Body of pancreas (tissue), 4 donors: ENCODE results near the gene CDKAL1.

Experiments used
- POLR2A ChIP-seq, 3 donors: fragments of 450-650 bp; IDR thresholded peaks; one replicate each; pipeline ENCODE4 v1.6.1; 2016; ENCODE audit warnings: antibody characterized with exemption in 3 of 3, mild to moderate bottlenecking in 2 of 3
- TF ChIP-seq, protein P1 (sequence below), 7 experiments: fragments of 450-650 bp in 4 of 7; fragments of 200-600 bp in 3 of 7; sonication (generic) in 3 of 7; IDR thresholded peaks; one replicate each; pipeline ENCODE4 v1.5.1; 2016 to 2019; ENCODE audit warnings: antibody characterized with exemption in 7 of 7

DNA sequence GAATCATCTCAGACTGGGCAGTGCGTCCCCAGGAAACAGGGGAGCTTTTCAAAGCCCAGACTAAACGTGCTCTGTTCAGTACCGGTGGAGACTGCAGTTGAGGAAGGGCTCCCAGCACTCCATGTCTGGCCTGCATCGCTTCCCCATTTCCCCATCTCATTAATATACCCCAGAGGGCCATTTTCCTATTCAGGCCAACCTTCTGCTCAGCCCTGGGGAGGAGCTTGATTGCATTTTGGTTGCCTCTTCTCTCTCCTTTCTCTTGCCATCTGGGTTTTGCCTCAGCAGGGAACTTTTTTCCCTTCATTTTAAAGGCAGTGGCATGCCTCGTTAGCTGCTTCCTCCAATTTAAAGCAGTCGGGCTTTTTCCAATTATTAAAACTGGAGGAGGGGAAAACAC is 665.0 kb downstream of the CDKAL1 start:
- TF ChIP-seq POLR2A (IDR thresholded peaks at IDR 0.05), result no peak
- TF ChIP-seq, protein P1, sequence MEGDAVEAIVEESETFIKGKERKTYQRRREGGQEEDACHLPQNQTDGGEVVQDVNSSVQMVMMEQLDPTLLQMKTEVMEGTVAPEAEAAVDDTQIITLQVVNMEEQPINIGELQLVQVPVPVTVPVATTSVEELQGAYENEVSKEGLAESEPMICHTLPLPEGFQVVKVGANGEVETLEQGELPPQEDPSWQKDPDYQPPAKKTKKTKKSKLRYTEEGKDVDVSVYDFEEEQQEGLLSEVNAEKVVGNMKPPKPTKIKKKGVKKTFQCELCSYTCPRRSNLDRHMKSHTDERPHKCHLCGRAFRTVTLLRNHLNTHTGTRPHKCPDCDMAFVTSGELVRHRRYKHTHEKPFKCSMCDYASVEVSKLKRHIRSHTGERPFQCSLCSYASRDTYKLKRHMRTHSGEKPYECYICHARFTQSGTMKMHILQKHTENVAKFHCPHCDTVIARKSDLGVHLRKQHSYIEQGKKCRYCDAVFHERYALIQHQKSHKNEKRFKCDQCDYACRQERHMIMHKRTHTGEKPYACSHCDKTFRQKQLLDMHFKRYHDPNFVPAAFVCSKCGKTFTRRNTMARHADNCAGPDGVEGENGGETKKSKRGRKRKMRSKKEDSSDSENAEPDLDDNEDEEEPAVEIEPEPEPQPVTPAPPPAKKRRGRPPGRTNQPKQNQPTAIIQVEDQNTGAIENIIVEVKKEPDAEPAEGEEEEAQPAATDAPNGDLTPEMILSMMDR (IDR thresholded peaks at IDR 0.05), result no peak
